Caco-2 (cell line): ENCODE data around the gene FCRL1. TPM values are rescaled to one million over a fixed set of nuclear protein-coding genes. Genes with fewer than 3 reads are reported as not detected.

Source experiments
- BruUV-seq: library from RNA; stranded (reverse); fragments of 400-500 nt; replicated peaks from 2 replicates; lab custom pipeline; 2021; lab: Mats Ljungman, UMichigan
- CTCF ChIA-PET: fragments of 300-600 bp; sonication (Branson Sonifier 250); formaldehyde crosslinking; loops from one replicate; lab custom pipeline; 2022; ENCODE audit warnings: antibody characterized with exemption; lab: Charles Lee
- POLR2A ChIA-PET: fragments of 300-600 bp; sonication (Branson Sonifier 250); formaldehyde crosslinking; loops from one replicate; lab custom pipeline; 2022; ENCODE audit warnings: antibody characterized with exemption; lab: Charles Lee
- DNase-seq, 2 experiments: peaks; one replicate each; pipeline versions ENCODE4 v3.0.0 to v3.0.0-alpha.2; 2020 to 2022
- H3K27me3 ChIP-seq: replicated peaks from 2 replicates; pipeline ENCODE4 v1.6.0; 2011; ENCODE audit warnings: low read length; ENCODE audit not compliant: control insufficient read depth, insufficient read depth
- H3K36me3 ChIP-seq: 2 replicates; pipeline ENCODE4 v1.5.1; 2011; ENCODE audit warnings: low read length; ENCODE audit not compliant: control insufficient read depth, insufficient read depth
- H3K4me1 ChIP-seq: fragments of 250-450 bp; sonication (Bioruptor Pico); 2 replicates; pipeline ENCODE4 v1.5.1; 2020; ENCODE audit warnings: mild to moderate bottlenecking
- H3K4me3 ChIP-seq: 2 replicates; pipeline ENCODE4 v1.5.1; 2011; ENCODE audit warnings: low read depth, mild to moderate bottlenecking, control low read depth, low read length
- H3K9me3 ChIP-seq: fragments of 250-450 bp; sonication (Bioruptor Pico); 2 replicates; pipeline ENCODE4 v1.5.1; 2020; ENCODE audit warnings: mild to moderate bottlenecking, moderate library complexity
- H3K27ac Mint-ChIP-seq: one replicate; pipeline ENCODE4 v1.8.0; 2022; ENCODE audit warnings: mixed read lengths; ENCODE audit not compliant: unreplicated experiment
- H3K27me3 Mint-ChIP-seq: one replicate; pipeline ENCODE4 v1.8.0; 2022; ENCODE audit warnings: mixed read lengths; ENCODE audit not compliant: insufficient read depth, unreplicated experiment
- H3K36me3 Mint-ChIP-seq: one replicate; pipeline ENCODE4 v1.8.0; 2022; ENCODE audit warnings: mild to moderate bottlenecking, mixed read lengths; ENCODE audit not compliant: insufficient read depth, unreplicated experiment
- H3K4me1 Mint-ChIP-seq: one replicate; pipeline ENCODE4 v1.8.0; 2022; ENCODE audit warnings: low read depth, mixed read lengths; ENCODE audit not compliant: unreplicated experiment
- H3K4me3 Mint-ChIP-seq: one replicate; pipeline ENCODE4 v1.8.0; 2022; ENCODE audit warnings: mild to moderate bottlenecking, moderate library complexity, mixed read lengths; ENCODE audit not compliant: unreplicated experiment
- H3K9me3 Mint-ChIP-seq: one replicate; pipeline ENCODE4 v1.8.0; 2022; ENCODE audit warnings: mixed read lengths; ENCODE audit not compliant: unreplicated experiment
- CTCF ChIP-seq, 2 experiments: fragments of 200-600 bp in 1 of 2; IDR thresholded peaks; 1 replicate in 1 of 2; 2 replicates in 1 of 2; pipeline versions ENCODE4 v1.5.1 to v1.8.0; 2011 to 2022; ENCODE audit warnings: antibody characterized with exemption in 1 of 2, control low read depth in 1 of 2, inconsistent platforms in 1 of 2, low read depth in 1 of 2, low read length in 1 of 2, mild to moderate bottlenecking in 1 of 2, moderate library complexity in 1 of 2; ENCODE audit not compliant: insufficient read depth in 1 of 2, severe bottlenecking in 1 of 2, unreplicated experiment in 1 of 2
- intact Hi-C: fragments of 100-400 bp; cut with micrococcal nuclease; formaldehyde crosslinking; loops from one replicate; pipeline ENCODE4 v1.10.0; 2022; ENCODE audit not compliant: unreplicated experiment
- total RNA-seq: library from RNA; stranded (reverse); gene quantifications from 2 replicates; pipeline ENCODE4 v1.2.3, GENCODE V29; 2022

The FCRL1 gene
- total RNA-seq, 1 experiment from 2014 or later: not detected

DNA sequence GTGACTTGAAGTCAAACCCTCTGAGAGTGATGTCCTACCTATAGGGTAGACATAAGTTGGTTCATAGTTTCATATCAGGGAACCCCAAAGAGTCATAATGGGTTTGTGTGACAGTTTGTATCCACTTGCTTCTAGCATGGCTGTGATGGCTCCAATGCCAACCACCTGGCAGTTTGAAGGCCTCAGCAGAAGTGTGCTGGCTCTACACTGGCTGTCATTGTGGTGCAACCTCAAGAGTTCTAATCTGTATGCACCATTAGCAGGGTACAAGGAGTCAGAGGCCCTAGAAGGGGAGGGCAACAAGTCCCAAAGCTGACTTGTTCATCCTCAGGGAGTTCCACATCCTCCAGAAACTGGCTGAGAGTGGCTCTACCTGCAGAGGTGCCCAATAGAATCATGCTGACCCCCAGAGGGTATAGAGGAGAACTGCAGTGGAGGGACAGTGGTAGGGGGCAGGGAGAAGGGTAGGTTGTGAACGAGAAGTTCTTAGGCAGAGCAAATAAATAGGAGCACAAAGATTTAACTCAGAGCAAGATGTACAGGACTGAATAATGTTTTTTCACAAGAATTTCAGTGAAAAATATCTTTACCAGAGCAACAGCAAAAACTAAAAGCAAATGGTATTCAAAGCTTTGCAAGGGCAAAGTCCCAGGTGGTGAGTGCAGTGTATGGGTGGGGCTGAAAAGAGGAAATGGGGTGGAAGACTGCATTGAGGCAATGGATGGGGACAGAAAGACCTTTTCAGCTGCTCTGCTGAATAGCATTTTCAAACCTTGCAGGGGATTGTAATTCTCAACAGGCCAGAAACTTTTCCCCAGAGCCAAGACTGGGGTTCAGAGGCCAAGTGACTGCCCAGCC is 46.2 kb downstream of the FCRL1 start:
- Histone ChIP-seq H3K27me3 (no peaks in the 10 kb centered on the region; the same call in 1 of the 2 replicates), H3K36me3 (no peaks in the 10 kb centered on the region), H3K4me3 (no peak overlapping the region), H3K4me1 (no peaks in the 10 kb centered on the region), H3K9me3 (no peaks in the 10 kb centered on the region)
- intact Hi-C loops: no loop called here
- Mint-ChIP-seq H3K36me3 (no peaks in the 10 kb centered on the region), H3K27me3 (peaks cover 10% of the 10 kb centered on the region), H3K9me3 (no peaks in the 10 kb centered on the region), H3K27ac (no peak overlapping the region), H3K4me1 (no peaks in the 10 kb centered on the region), H3K4me3 (no peak overlapping the region)
- POLR2A ChIA-PET: no interaction called here
- BruUV-seq: no TSS peak
- TF ChIP-seq CTCF (IDR thresholded peaks at IDR 0.05; ENCODE audit: insufficient read depth in 1 of 2, low read depth in 1 of 2, low read length in 1 of 2, severe bottlenecking in 1 of 2, unreplicated experiment in 1 of 2): peak; percentile 32 to 43
- CTCF ChIA-PET: no interaction called here
- peak in 1 of 2 experiments; percentile 29 for DNase-seq

DNA sequence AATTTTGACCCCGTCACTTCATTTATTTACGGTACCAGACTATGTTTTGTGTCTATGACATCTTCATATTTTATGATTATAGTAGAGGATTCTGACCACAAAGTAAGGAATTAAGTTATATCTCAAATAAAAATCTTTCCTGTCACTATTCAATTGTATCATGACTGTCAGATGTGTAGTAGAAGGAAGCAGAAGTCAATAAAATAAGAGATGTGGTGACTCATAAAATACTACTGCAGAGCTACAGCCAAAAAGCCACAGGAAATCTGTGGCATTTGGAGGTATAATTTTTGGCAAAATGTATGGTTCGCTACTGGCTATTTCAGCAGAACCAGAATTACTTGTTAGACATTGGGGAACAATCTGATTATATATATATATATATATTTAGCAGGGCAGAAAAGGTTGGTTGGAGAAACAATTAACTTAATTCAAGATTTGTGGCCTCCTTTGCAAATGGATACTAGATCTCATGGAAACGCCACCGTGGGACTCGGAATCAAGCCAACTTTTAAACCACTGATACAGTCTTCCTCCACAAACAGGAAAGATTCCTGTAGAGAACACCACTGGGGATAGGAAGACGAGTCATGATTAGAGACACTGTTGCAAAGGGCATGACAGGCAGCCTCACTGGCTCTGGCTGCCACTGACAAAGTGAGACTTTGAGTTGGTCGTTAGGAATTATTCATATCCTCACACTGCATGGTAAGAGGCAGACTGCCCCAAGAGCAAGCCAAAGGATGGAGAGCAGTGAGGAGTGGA is 48.1 kb downstream of the FCRL1 start:
- H3K27me3 Mint-ChIP-seq: peaks cover 10% of the 10 kb centered on the region
- intact Hi-C loops: no loop called here
- no peak for DNase-seq
- H3K4me1 Mint-ChIP-seq: no peaks in the 10 kb centered on the region
- BruUV-seq: no TSS peak
- no peaks in the 10 kb centered on the region for H3K36me3 ChIP-seq
- no peak overlapping the region for H3K4me3 ChIP-seq
- no peak for TF ChIP-seq CTCF (IDR thresholded peaks at IDR 0.05; ENCODE audit: insufficient read depth in 1 of 2, low read depth in 1 of 2, low read length in 1 of 2, severe bottlenecking in 1 of 2, unreplicated experiment in 1 of 2)
- CTCF ChIA-PET: no interaction called here
- H3K36me3 Mint-ChIP-seq: no peaks in the 10 kb centered on the region
- no peaks in the 10 kb centered on the region for H3K9me3 Mint-ChIP-seq
- no peaks in the 10 kb centered on the region for H3K9me3 ChIP-seq
- no peaks in the 10 kb centered on the region for H3K4me1 ChIP-seq
- POLR2A ChIA-PET: no interaction called here
- H3K27ac Mint-ChIP-seq: no peak overlapping the region
- no peak overlapping the region for H3K4me3 Mint-ChIP-seq
- no peaks in the 10 kb centered on the region; the same call in 1 of the 2 replicates for H3K27me3 ChIP-seq

GRCh38 chr1:157770442-157771043 is 49.4 kb downstream of the FCRL1 start:
- Histone ChIP-seq H3K27me3 (no peaks in the 10 kb centered on the region; the same call in 1 of the 2 replicates), H3K4me3 (no peak overlapping the region), H3K9me3 (no peaks in the 10 kb centered on the region), H3K4me1 (no peaks in the 10 kb centered on the region), H3K36me3 (no peaks in the 10 kb centered on the region)
- H3K9me3 Mint-ChIP-seq: no peaks in the 10 kb centered on the region
- CTCF ChIA-PET: no interaction called here
- no peak overlapping the region for H3K4me3 Mint-ChIP-seq
- H3K27ac Mint-ChIP-seq: no peak overlapping the region
- DNase-seq: no peak
- peak in 1 of 2 experiments; percentile 6 for TF ChIP-seq CTCF (IDR thresholded peaks at IDR 0.05; ENCODE audit: insufficient read depth in 1 of 2, low read depth in 1 of 2, low read length in 1 of 2, severe bottlenecking in 1 of 2, unreplicated experiment in 1 of 2)
- intact Hi-C loops: loop anchor here (1.0 kb wide), 1 partner anchor 178 kb away; no protein-coding TSS in a partner anchor
- POLR2A ChIA-PET: no interaction called here
- no peaks in the 10 kb centered on the region for H3K4me1 Mint-ChIP-seq
- H3K36me3 Mint-ChIP-seq: no peaks in the 10 kb centered on the region
- peaks cover 10% of the 10 kb centered on the region for H3K27me3 Mint-ChIP-seq
- BruUV-seq: no TSS peak
